Measurements from ENCODE around the gene CTSS. TPM values are rescaled to one million over a fixed set of nuclear protein-coding genes. Genes with fewer than 3 reads are reported as not detected.
"Not testable (repeated sequence)": the region's sequence is repeated elsewhere in the genome, so short reads cannot be mapped to it uniquely, and the experiment has no call there.

Gene CTSS
- total and polyA plus RNA-seq, 9 donors: 8.7 to 131 (median 13.6) TPM

DNA sequence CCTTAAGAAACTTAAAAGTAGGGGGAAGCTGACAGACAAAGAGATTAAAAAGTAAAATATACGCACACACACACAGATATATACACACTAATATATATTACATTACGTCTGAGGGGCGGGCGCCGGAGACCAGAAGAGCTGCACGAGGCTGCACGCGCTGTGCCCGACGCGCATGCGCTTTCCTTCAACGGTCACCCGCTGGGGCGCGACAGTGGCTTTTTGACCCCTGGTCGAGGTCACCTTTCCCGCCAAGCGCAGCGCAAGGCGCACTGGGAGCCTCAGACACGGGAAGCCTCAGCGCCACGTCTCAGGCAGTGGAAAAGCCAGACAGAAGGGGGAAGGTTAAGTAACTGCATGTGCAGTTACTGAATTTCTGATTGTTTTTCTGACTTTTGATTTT, 44.9 kb downstream of the CTSS start, which contains the start of gene HORMAD1:
Gene HORMAD1 (minus strand): TSS at position 193 of the 400 bp plus-strand sequence. CDS start 1,390 bp downstream, outside the sequence.
- intact Hi-C loops (cut with DNase I): no loop called here
- Histone ChIP-seq H3K36me3 (no peaks in the 10 kb centered on the region), H3K4me1 (ENCODE audit: insufficient read depth) (no peaks in the 10 kb centered on the region), H3K9me3 (no peaks in the 10 kb centered on the region), H3K27me3 (no peaks in the 10 kb centered on the region), H3K27ac (no peak within 1 kb of the TSS), H3K4me3 (no peak within 1 kb of the TSS)
- DNase-seq: no peak
- TF ChIP-seq, protein P1, sequence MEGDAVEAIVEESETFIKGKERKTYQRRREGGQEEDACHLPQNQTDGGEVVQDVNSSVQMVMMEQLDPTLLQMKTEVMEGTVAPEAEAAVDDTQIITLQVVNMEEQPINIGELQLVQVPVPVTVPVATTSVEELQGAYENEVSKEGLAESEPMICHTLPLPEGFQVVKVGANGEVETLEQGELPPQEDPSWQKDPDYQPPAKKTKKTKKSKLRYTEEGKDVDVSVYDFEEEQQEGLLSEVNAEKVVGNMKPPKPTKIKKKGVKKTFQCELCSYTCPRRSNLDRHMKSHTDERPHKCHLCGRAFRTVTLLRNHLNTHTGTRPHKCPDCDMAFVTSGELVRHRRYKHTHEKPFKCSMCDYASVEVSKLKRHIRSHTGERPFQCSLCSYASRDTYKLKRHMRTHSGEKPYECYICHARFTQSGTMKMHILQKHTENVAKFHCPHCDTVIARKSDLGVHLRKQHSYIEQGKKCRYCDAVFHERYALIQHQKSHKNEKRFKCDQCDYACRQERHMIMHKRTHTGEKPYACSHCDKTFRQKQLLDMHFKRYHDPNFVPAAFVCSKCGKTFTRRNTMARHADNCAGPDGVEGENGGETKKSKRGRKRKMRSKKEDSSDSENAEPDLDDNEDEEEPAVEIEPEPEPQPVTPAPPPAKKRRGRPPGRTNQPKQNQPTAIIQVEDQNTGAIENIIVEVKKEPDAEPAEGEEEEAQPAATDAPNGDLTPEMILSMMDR (IDR thresholded peaks at IDR 0.05): no peak
- 95 to 96% (median 96%) methylated on average over 24 of the region's 24 CpGs for WGBS, 3 donors

DNA sequence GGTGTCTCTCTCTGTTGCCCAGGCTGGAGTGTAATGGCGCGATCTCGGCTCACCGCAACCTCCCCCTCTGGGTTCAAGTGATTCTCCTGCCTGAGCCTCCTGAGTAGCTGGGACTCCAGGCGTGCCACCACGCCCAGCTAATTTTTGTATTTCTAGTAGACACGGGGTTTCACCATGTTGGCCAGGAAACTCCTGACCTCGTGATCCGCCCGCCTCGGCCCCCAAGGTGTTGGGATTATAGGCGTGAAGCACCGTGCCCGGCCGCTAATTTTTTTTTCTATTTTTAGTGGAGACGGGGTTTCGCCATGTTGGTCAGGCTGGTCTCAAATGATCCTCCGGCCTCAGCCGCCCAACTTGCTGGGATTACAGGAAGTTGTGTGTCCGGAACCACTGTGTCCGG, 45.5 kb downstream of the CTSS start:
- intact Hi-C loops (cut with DNase I): no loop called here
- 95 to 98% (median 96%) methylated on average over 21 of the region's 21 CpGs for WGBS, 3 donors
- no peak for DNase-seq
- H3K27me3 ChIP-seq: no peaks in the 10 kb centered on the region
- H3K27ac ChIP-seq: no peak overlapping the region
- H3K4me1 ChIP-seq (ENCODE audit: insufficient read depth): no peaks in the 10 kb centered on the region
- TF ChIP-seq POLR2A (IDR thresholded peaks at IDR 0.05): no peak
- TF ChIP-seq EP300 (IDR thresholded peaks at IDR 0.05): no peak
- TF ChIP-seq, protein P1 (IDR thresholded peaks at IDR 0.05): no peak
- H3K4me3 ChIP-seq: no peak overlapping the region
- H3K9me3 ChIP-seq: no peaks in the 10 kb centered on the region
- no peaks in the 10 kb centered on the region for H3K36me3 ChIP-seq

GRCh38 chr1:150718225-150718891, 47.2 kb downstream of the CTSS start:
- intact Hi-C loops (cut with DNase I): no loop called here
- DNase-seq: no peak
- whole genome bisulfite sequencing, 3 donors: 73 to 81% (median 78%) methylated on average over 11 of the region's 11 CpGs

GRCh38 chr1:150709031-150709430, 56.5 kb downstream of the CTSS start:
- H3K36me3 ChIP-seq; H3K4me1 ChIP-seq (ENCODE audit: insufficient read depth); H3K27me3 ChIP-seq; H3K27ac ChIP-seq; H3K9me3 ChIP-seq; intact Hi-C loops (cut with DNase I); H3K4me3 ChIP-seq; DNase-seq: not testable (repeated sequence)
- WGBS, 3 donors: 56 to 81% (median 65%) methylated on average over 1 of the region's 1 CpG

More at GRCh38 chr1:150718225-150718891, 47.2 kb downstream of the CTSS start:
- Histone ChIP-seq H3K9me3 (no peaks in the 10 kb centered on the region), H3K4me3 (no peak overlapping the region), H3K36me3 (no peaks in the 10 kb centered on the region), H3K4me1 (ENCODE audit: insufficient read depth) (no peaks in the 10 kb centered on the region), H3K27ac (no peak overlapping the region), H3K27me3 (no peaks in the 10 kb centered on the region)
- TF ChIP-seq, protein P1 (IDR thresholded peaks at IDR 0.05): no peak
- TF ChIP-seq EP300 (IDR thresholded peaks at IDR 0.05): no peak
- TF ChIP-seq POLR2A (IDR thresholded peaks at IDR 0.05): no peak

GRCh38 chr1:150708595-150708994, 57.0 kb downstream of the CTSS start:
- no peaks in the 10 kb centered on the region for H3K27me3 ChIP-seq
- intact Hi-C loops (cut with DNase I): no loop called here
- no peak for TF ChIP-seq EP300 (IDR thresholded peaks at IDR 0.05)
- TF ChIP-seq, protein P1 (IDR thresholded peaks at IDR 0.05): no peak
- TF ChIP-seq POLR2A (IDR thresholded peaks at IDR 0.05): no peak
- DNase-seq: no peak
- 96 to 97% (median 96%) methylated on average over 2 of the region's 2 CpGs for WGBS, 3 donors
- no peak overlapping the region for H3K4me3 ChIP-seq
- no peak overlapping the region for H3K27ac ChIP-seq
- no peaks in the 10 kb centered on the region for H3K36me3 ChIP-seq
- H3K4me1 ChIP-seq (ENCODE audit: insufficient read depth): no peaks in the 10 kb centered on the region
- no peaks in the 10 kb centered on the region for H3K9me3 ChIP-seq

All from ovary (tissue), 9 donors.